GM23248 (cell line): ENCODE measurements around the gene WNT2. TPM values are rescaled to one million over a fixed set of nuclear protein-coding genes. Genes with fewer than 3 reads are reported as not detected.
"Not testable (repeated sequence)": the region's sequence is repeated elsewhere in the genome, so short reads cannot be mapped to it uniquely, and the experiment has no call there.

Experiments
- DNase-seq: peaks from one replicate; pipeline ENCODE4 v3.0.0-alpha.2; 2015
- H2AFZ ChIP-seq: fragments of 200-600 bp; sonication (generic); 2 replicates; pipeline ENCODE4 v1.6.1; 2016; ENCODE audit warnings: antibody characterized with exemption
- H3F3A ChIP-seq: fragments of 200-600 bp; sonication (generic); 2 replicates; pipeline ENCODE4 v1.6.1; 2016; ENCODE audit warnings: mild to moderate bottlenecking, antibody characterized with exemption, mixed run types; ENCODE audit not compliant: insufficient read depth
- H3K27ac ChIP-seq: fragments of 200-600 bp; sonication (generic); 2 replicates; pipeline ENCODE4 v1.5.1; 2016; ENCODE audit warnings: mild to moderate bottlenecking
- H3K27me3 ChIP-seq: fragments of 200-600 bp; sonication (generic); replicated peaks from 2 replicates; pipeline ENCODE4 v1.6.1; 2016; ENCODE audit warnings: mild to moderate bottlenecking; ENCODE audit not compliant: insufficient read depth
- H3K36me3 ChIP-seq: fragments of 200-600 bp; sonication (generic); 2 replicates; pipeline ENCODE4 v1.6.1; 2016; ENCODE audit warnings: low read depth, mild to moderate bottlenecking
- H3K4me1 ChIP-seq: fragments of 200-600 bp; sonication (generic); 2 replicates; pipeline ENCODE4 v1.6.1; 2016; ENCODE audit warnings: mild to moderate bottlenecking; ENCODE audit not compliant: insufficient read depth
- H3K4me2 ChIP-seq: fragments of 200-600 bp; sonication (generic); one replicate; pipeline ENCODE4 v1.6.1; 2016; ENCODE audit warnings: mild to moderate bottlenecking; ENCODE audit not compliant: unreplicated experiment
- H3K4me3 ChIP-seq: fragments of 200-600 bp; sonication (generic); 2 replicates; pipeline ENCODE4 v1.5.1; 2016; ENCODE audit warnings: mild to moderate bottlenecking
- H3K79me2 ChIP-seq: fragments of 200-600 bp; sonication (generic); 2 replicates; pipeline ENCODE4 v1.6.1; 2016; ENCODE audit warnings: mild to moderate bottlenecking; ENCODE audit not compliant: insufficient read depth
- H3K9ac ChIP-seq: fragments of 200-600 bp; sonication (generic); 2 replicates; pipeline ENCODE4 v1.6.1; 2016; ENCODE audit warnings: mild to moderate bottlenecking
- H3K9me2 ChIP-seq: fragments of 200-600 bp; sonication (generic); 2 replicates; pipeline ENCODE4 v1.6.1; 2016; ENCODE audit warnings: mixed run types, mild to moderate bottlenecking, moderate library complexity; ENCODE audit not compliant: insufficient read depth
- H3K9me3 ChIP-seq: fragments of 200-600 bp; sonication (generic); one replicate; pipeline ENCODE4 v1.6.1; 2017; ENCODE audit warnings: low read depth
- H4K20me1 ChIP-seq: fragments of 200-600 bp; sonication (generic); 2 replicates; pipeline ENCODE4 v1.6.0; 2016; ENCODE audit not compliant: insufficient read depth
- EZH2 ChIP-seq: fragments of 200-600 bp; sonication (generic); IDR thresholded peaks from 2 replicates; pipeline ENCODE4 v1.6.1; 2018; ENCODE audit warnings: antibody characterized with exemption, mild to moderate bottlenecking; ENCODE audit not compliant: insufficient read depth, poor library complexity, severe bottlenecking
- EZH2phosphoT487 ChIP-seq: fragments of 200-600 bp; sonication (generic); IDR thresholded peaks from 2 replicates; pipeline ENCODE4 v1.6.1; 2018; ENCODE audit warnings: antibody characterized with exemption, moderate library complexity, mild to moderate bottlenecking, low read depth; ENCODE audit not compliant: insufficient read depth
- WGBS, 2 experiments: methylation state at CpG; one replicate each; pipeline ENCODE4 v1.1.6; 2015 to 2017; ENCODE audit warnings: low lambda C conversion rate in 2 of 2, low coverage in 1 of 2; ENCODE audit errors: missing lambda C conversion rate in 2 of 2; 5-methylcytosine and 5-hydroxymethylcytosine counted together
- in situ Hi-C: fragments of 300-500 bp; cut with MboI; formaldehyde crosslinking; loops from 2 replicates; pipeline ENCODE4 v1.15.0; 2020
- polyA plus RNA-seq: library from polyadenylated mRNA; unstranded; fragments of >200 nt; fragmentation: Nextera tagmentation; extraction: Ambion mirVana; gene quantifications from 2 replicates; pipeline ENCODE4 v1.2.1, GENCODE V29; 2016
- total RNA-seq: library from RNA; depleted of rRNA; stranded (reverse); fragments of >200 nt; shearing (Covaris generic); gene quantifications from 2 replicates; pipeline ENCODE4 v1.2.3, GENCODE V29; 2014

WNT2 gene
- total and polyA plus RNA-seq, 2 experiments from 2014 or later, result 1.3 to 2.8 TPM

DNA sequence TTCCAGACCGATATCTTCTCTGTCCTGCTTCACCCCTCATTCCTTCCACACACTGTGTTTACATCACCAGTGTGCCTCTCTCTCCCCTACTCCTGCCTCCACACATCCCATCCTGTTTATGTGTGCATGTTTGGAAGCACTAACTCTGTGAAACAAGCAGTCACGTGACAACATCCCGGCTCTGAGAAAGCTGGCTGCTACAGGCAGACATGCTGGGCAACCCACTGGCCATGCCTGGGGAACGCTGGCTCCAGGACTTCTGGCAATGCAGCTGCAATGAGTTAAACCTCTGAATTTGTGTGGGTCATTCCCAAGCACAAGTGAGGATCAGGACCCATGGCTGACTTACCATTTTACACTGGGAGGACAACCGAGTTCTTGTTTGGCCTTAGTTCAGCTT is 74.0 kb downstream of the WNT2 start:
- Histone ChIP-seq H3K4me2 (no peak overlapping the region), H2AFZ (no peak overlapping the region), H3F3A (peaks cover 20% of the 10 kb centered on the region), H3K9me2 (no peaks in the 10 kb centered on the region), H3K79me2 (no peaks in the 10 kb centered on the region), H3K27ac (no peak overlapping the region), H3K9ac (no peak overlapping the region), H3K4me3 (no peak overlapping the region), H4K20me1 (no peaks in the 10 kb centered on the region), H3K27me3 (no peaks in the 10 kb centered on the region), H3K4me1 (peaks cover 28% of the 10 kb centered on the region), H3K9me3 (no peaks in the 10 kb centered on the region), H3K36me3 (no peaks in the 10 kb centered on the region)
- TF ChIP-seq EZH2, result no peak
- TF ChIP-seq EZH2phosphoT487, result no peak
- 57 to 58% methylated on average over 5 of the region's 5 CpGs for WGBS, 2 experiments
- peak; percentile 20 for DNase-seq
- in situ Hi-C loops, result no loop called here

- Histone ChIP-seq H3K4me1 (peaks cover 28% of the 10 kb centered on the region), H3K27ac (no peak overlapping the region), H3K4me2 (no peak overlapping the region), H2AFZ (no peak overlapping the region), H3K27me3 (no peaks in the 10 kb centered on the region), H4K20me1 (no peaks in the 10 kb centered on the region), H3K79me2 (no peaks in the 10 kb centered on the region), H3K9me2 (no peaks in the 10 kb centered on the region), H3K9ac (no peak overlapping the region), H3K4me3 (no peak overlapping the region), H3K9me3 (no peaks in the 10 kb centered on the region), H3K36me3 (no peaks in the 10 kb centered on the region), H3F3A (peaks cover 20% of the 10 kb centered on the region)
- in situ Hi-C loops, result no loop called here
- TF ChIP-seq EZH2 (no peak), EZH2phosphoT487 (no peak)
- 75 to 87% methylated on average over 4 of the region's 4 CpGs for WGBS, 2 experiments
- DNase-seq, result no peak
These were observed 75.0 kb downstream of the WNT2 start for GRCh38 chr7:117247809-117248208.

- H3K4me2 ChIP-seq, H3K79me2 ChIP-seq, H2AFZ ChIP-seq, H3K9me2 ChIP-seq, in situ Hi-C loops, H4K20me1 ChIP-seq, H3K27ac ChIP-seq, H3F3A ChIP-seq, DNase-seq, H3K9me3 ChIP-seq, H3K36me3 ChIP-seq, H3K9ac ChIP-seq, H3K27me3 ChIP-seq, H3K4me3 ChIP-seq: not testable (repeated sequence)
- WGBS, 2 experiments, result 49 to 62% methylated on average over 2 of the region's 2 CpGs
- H3K4me1 ChIP-seq, result peaks cover 15% of the 10 kb centered on the region
These were observed 77.2 kb downstream of the WNT2 start for GRCh38 chr7:117245703-117246102.

- WGBS, 2 experiments, result 66 to 73% methylated on average over 3 of the region's 3 CpGs
- Histone ChIP-seq H3K79me2 (no peaks in the 10 kb centered on the region), H4K20me1 (no peaks in the 10 kb centered on the region), H2AFZ (no peak overlapping the region), H3K4me2 (no peak overlapping the region), H3K36me3 (no peaks in the 10 kb centered on the region), H3F3A (no peaks in the 10 kb centered on the region), H3K27ac (no peak overlapping the region), H3K9me3 (no peaks in the 10 kb centered on the region), H3K4me3 (no peak overlapping the region), H3K4me1 (no peaks in the 10 kb centered on the region), H3K9ac (no peak overlapping the region), H3K27me3 (no peaks in the 10 kb centered on the region), H3K9me2 (no peaks in the 10 kb centered on the region)
- DNase-seq, result no peak
- TF ChIP-seq EZH2, result no peak
- no peak for TF ChIP-seq EZH2phosphoT487
- in situ Hi-C loops, result no loop called here
These were observed 79.5 kb downstream of the WNT2 start for GRCh38 chr7:117243390-117243789.

DNA sequence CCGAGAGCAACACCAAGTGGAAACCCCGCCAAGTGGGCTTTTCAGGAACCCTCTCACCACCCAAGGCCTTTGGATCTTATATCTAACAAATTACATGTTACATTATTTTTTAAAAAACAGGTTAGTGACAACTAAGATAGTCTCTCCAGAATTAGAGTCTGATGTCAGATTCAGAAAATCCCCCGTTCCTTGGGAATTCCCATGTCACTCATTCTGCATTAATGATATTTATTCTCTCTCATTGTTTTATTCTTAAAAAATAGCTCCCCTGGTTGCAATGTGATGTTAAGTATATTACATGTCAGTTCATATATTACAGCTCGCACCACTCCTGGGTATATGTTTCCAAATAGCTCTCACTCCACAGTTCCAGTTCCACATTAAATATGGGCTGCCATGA is 81.8 kb downstream of the WNT2 start:
- no peaks in the 10 kb centered on the region for H3K79me2 ChIP-seq
- H3K9me3 ChIP-seq, result no peaks in the 10 kb centered on the region
- no peak overlapping the region for H2AFZ ChIP-seq
- TF ChIP-seq EZH2 (no peak), EZH2phosphoT487 (no peak)
- no peaks in the 10 kb centered on the region for H3K9me2 ChIP-seq
- in situ Hi-C loops, result no loop called here
- H3K4me3 ChIP-seq, result no peak overlapping the region
- no peak for DNase-seq
- H3K9ac ChIP-seq, result no peak overlapping the region
- H3K27ac ChIP-seq, result no peak overlapping the region
- no peaks in the 10 kb centered on the region for H4K20me1 ChIP-seq
- no peaks in the 10 kb centered on the region for H3K27me3 ChIP-seq
- no peaks in the 10 kb centered on the region for H3K4me1 ChIP-seq
- H3K36me3 ChIP-seq, result no peaks in the 10 kb centered on the region
- no peaks in the 10 kb centered on the region for H3F3A ChIP-seq
- H3K4me2 ChIP-seq, result no peak overlapping the region
- WGBS, 2 experiments, result 82% methylated on average over 4 of the region's 4 CpGs
